HUDEP-2 (cell line): ENCODE data around the gene THBS4.
A peak's percentile ranks its signal among the peaks of the same experiment; 100 is the strongest.

Experiments
- DNase-seq, 76 experiments: peaks; one replicate each; lab custom pipeline; 2025; ENCODE audit not compliant: unreplicated experiment in 76 of 76; lab: John Stamatoyannopoulos, UW

The THBS4 gene

GRCh38 chr5:80034962-80035821 lies at the start of gene THBS4:
Gene THBS4 (plus strand): TSS chr5:80035348. CDS start chr5:80035538, 190 bp downstream.
- no peak for DNase-seq

- no peak for DNase-seq
These were observed 48.9 kb upstream of the THBS4 start for GRCh38 chr5:79986260-79986659.

- DNase-seq: peak in 2 of 76 experiments; percentile 5 to 20
These were observed 44.9 kb upstream of the THBS4 start for GRCh38 chr5:79990205-79990597.

- peak in 75 of 76 experiments; percentile 6 to 89 (median 74) for DNase-seq
These were observed 44.3 kb upstream of the THBS4 start, which contains the start of gene MTX3 for GRCh38 chr5:79990598-79991507. Gene MTX3 (minus strand): TSS chr5:79991262. CDS start chr5:79991238, 24 bp downstream.

GRCh38 chr5:79992891-79993657 lies 42.1 kb upstream of the THBS4 start:
- no peak for DNase-seq

GRCh38 chr5:79999722-80000121 lies 35.4 kb upstream of the THBS4 start:
- no peak for DNase-seq

- DNase-seq: no peak
These were observed 32.5 kb upstream of the THBS4 start for GRCh38 chr5:80002677-80003076.

GRCh38 chr5:80008995-80009765 lies 26.0 kb upstream of the THBS4 start:
- DNase-seq: no peak

GRCh38 chr5:80010754-80011392 lies 24.3 kb upstream of the THBS4 start:
- no peak for DNase-seq

- DNase-seq: no peak
These were observed 10.1 kb upstream of the THBS4 start for GRCh38 chr5:80025069-80025468.

- DNase-seq: no peak
These were observed 8.3 kb upstream of the THBS4 start for GRCh38 chr5:80026841-80027240.

- DNase-seq: no peak
These were observed 4.0 kb upstream of the THBS4 start for GRCh38 chr5:80031109-80031508.

GRCh38 chr5:80033513-80033912 lies 1.6 kb upstream of the THBS4 start:
- DNase-seq: no peak

- no peak for DNase-seq
These were observed 589 bp upstream of the THBS4 start for GRCh38 chr5:80034559-80034958.

- no peak for DNase-seq
These were observed 691 bp downstream of the THBS4 start for GRCh38 chr5:80035839-80036238.

GRCh38 chr5:80036615-80037014 lies 1.5 kb downstream of the THBS4 start:
- no peak for DNase-seq

GRCh38 chr5:80037366-80037765 lies 2.2 kb downstream of the THBS4 start:
- DNase-seq: no peak

GRCh38 chr5:80039650-80040049 lies 4.5 kb downstream of the THBS4 start:
- no peak for DNase-seq

- DNase-seq: no peak
These were observed 6.4 kb downstream of the THBS4 start for GRCh38 chr5:80041527-80041926.
